ENCODE results near the gene TMEM154. TPM values are rescaled to one million over a fixed set of nuclear protein-coding genes. Genes with fewer than 3 reads are reported as not detected.

Gene TMEM154
- polyA plus RNA-seq, 3 donors = 24.7 to 157 (median 117) TPM

DNA sequence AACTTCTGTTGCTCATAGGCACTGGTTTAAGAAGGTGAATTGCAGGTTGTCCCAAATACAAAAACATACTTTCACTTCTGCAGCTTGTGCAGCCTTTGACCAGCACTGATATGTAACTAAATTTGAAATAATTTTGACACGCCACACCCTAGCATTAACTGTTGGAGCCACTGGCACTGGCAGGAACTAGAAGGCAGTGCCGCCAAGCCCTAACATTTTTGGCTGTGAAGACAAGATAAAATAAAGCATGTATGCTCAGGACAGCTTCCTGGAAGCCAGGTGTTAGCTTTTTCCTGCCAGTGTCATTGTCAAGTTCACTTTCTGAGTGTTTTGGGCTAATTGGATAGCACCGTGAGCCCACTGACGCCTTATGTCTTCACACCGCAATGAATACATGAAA, 78.6 kb downstream of the TMEM154 start:
- Histone ChIP-seq H3K4me1 (ENCODE audit: control insufficient read depth in 1 of 2, insufficient read depth in 2 of 2, low read length in 2 of 2) (no peaks in the 10 kb centered on the region), H2AFZ (ENCODE audit: insufficient read depth, low read depth, low read length, poor library complexity, severe bottlenecking) (no peak overlapping the region), H3K9me3 (replicated peaks in 1 of 2; ENCODE audit: control insufficient read depth in 1 of 2, insufficient read depth in 1 of 2, low read length in 2 of 2) (no peaks in the 10 kb centered on the region), H3K79me2 (ENCODE audit: insufficient read depth, low read length) (no peaks in the 10 kb centered on the region), H4K20me1 (ENCODE audit: insufficient read depth, low read length) (no peaks in the 10 kb centered on the region), H3K36me3 (replicated peaks in 1 of 2; ENCODE audit: control insufficient read depth in 1 of 2, insufficient read depth in 2 of 2, low read length in 2 of 2) (no peaks in the 10 kb centered on the region), H3K27ac (ENCODE audit: low read depth in 1 of 2, low read length in 2 of 2) (no peak overlapping the region), H3K4me2 (replicated peaks; ENCODE audit: extremely low read depth, low read length, poor library complexity, severe bottlenecking) (no peak overlapping the region), H3K4me3 (replicated peaks in 1 of 3; ENCODE audit: low read depth in 2 of 3, low read length in 3 of 3) (no peak overlapping the region), H3K27me3 (ENCODE audit: control insufficient read depth in 2 of 2, insufficient read depth in 2 of 2, low read length in 2 of 2) (no peaks in the 10 kb centered on the region), H3K9ac (ENCODE audit: insufficient read depth, low read length, poor library complexity, severe bottlenecking) (no peak overlapping the region)
- H3K27ac Mint-ChIP-seq = no peak overlapping the region
- intact Hi-C loops (cut with micrococcal nuclease) = no loop called here
- no peaks in the 10 kb centered on the region for H3K9me3 Mint-ChIP-seq
- H3K27me3 Mint-ChIP-seq (ENCODE audit: low read depth in 3 of 3) = peaks cover 0 to 8% (median 4%) of the 10 kb centered on the region in 3 donors
- no peaks in the 10 kb centered on the region for H3K4me1 Mint-ChIP-seq
- DNase-seq = no peak
- no peaks in the 10 kb centered on the region for H3K36me3 Mint-ChIP-seq
- whole genome bisulfite sequencing (ENCODE audit: insufficient coverage) = 87% methylated on average over 2 of the region's 5 CpGs
- H3K4me3 Mint-ChIP-seq = no peak overlapping the region
- TF ChIP-seq, protein P1, sequence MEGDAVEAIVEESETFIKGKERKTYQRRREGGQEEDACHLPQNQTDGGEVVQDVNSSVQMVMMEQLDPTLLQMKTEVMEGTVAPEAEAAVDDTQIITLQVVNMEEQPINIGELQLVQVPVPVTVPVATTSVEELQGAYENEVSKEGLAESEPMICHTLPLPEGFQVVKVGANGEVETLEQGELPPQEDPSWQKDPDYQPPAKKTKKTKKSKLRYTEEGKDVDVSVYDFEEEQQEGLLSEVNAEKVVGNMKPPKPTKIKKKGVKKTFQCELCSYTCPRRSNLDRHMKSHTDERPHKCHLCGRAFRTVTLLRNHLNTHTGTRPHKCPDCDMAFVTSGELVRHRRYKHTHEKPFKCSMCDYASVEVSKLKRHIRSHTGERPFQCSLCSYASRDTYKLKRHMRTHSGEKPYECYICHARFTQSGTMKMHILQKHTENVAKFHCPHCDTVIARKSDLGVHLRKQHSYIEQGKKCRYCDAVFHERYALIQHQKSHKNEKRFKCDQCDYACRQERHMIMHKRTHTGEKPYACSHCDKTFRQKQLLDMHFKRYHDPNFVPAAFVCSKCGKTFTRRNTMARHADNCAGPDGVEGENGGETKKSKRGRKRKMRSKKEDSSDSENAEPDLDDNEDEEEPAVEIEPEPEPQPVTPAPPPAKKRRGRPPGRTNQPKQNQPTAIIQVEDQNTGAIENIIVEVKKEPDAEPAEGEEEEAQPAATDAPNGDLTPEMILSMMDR (IDR thresholded peaks at IDR 0.05) = no peak

DNA sequence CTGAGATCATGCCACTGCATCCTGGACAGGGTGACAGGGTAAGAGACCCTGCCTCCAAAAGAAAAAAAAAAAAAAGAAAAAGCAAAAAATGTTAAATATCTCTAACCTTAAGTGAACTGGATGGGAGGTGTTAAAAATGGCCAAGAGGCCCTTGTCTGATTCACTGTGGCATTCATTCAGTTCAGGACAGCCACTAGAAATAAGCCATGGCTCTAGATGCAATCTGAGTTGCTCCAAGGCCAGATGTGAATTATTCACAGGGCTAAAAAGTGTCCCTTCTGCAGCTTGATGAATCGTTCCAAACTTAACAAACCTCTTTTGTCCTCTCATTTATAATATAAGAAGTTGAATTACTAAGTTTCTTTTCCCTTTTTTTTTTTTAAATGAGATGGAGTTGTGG, 80.2 kb downstream of the TMEM154 start:
- intact Hi-C loops (cut with micrococcal nuclease) = no loop called here

More for the DNA sequence above, 80.2 kb downstream of the TMEM154 start:
- no CpG with 5 or more reads among the region's 1 CpG for WGBS (ENCODE audit: insufficient coverage)
- H3K36me3 Mint-ChIP-seq = no peaks in the 10 kb centered on the region
- no peak overlapping the region for H2AFZ ChIP-seq (ENCODE audit: insufficient read depth, low read depth, low read length, poor library complexity, severe bottlenecking)
- H3K27ac Mint-ChIP-seq = no peak overlapping the region
- no peak overlapping the region for H3K9ac ChIP-seq (ENCODE audit: insufficient read depth, low read length, poor library complexity, severe bottlenecking)
- no peaks in the 10 kb centered on the region for H3K4me1 Mint-ChIP-seq
- no peaks in the 10 kb centered on the region for H3K9me3 Mint-ChIP-seq
- H3K27me3 ChIP-seq (ENCODE audit: control insufficient read depth in 2 of 2, insufficient read depth in 2 of 2, low read length in 2 of 2) = no peaks in the 10 kb centered on the region
- no peak for DNase-seq
- no peaks in the 10 kb centered on the region for H3K79me2 ChIP-seq (ENCODE audit: insufficient read depth, low read length)
- no peak overlapping the region for H3K4me3 ChIP-seq (replicated peaks in 1 of 3; ENCODE audit: low read depth in 2 of 3, low read length in 3 of 3)
- H4K20me1 ChIP-seq (ENCODE audit: insufficient read depth, low read length) = no peaks in the 10 kb centered on the region
- H3K4me1 ChIP-seq (ENCODE audit: control insufficient read depth in 1 of 2, insufficient read depth in 2 of 2, low read length in 2 of 2) = no peaks in the 10 kb centered on the region
- TF ChIP-seq, protein P1 (IDR thresholded peaks at IDR 0.05) = no peak
- no peak overlapping the region for H3K4me2 ChIP-seq (replicated peaks; ENCODE audit: extremely low read depth, low read length, poor library complexity, severe bottlenecking)
- no peaks in the 10 kb centered on the region for H3K36me3 ChIP-seq (replicated peaks in 1 of 2; ENCODE audit: control insufficient read depth in 1 of 2, insufficient read depth in 2 of 2, low read length in 2 of 2)
- H3K27ac ChIP-seq (ENCODE audit: low read depth in 1 of 2, low read length in 2 of 2) = no peak overlapping the region
- H3K27me3 Mint-ChIP-seq (ENCODE audit: low read depth in 3 of 3) = peaks cover 0 to 4% (median 2%) of the 10 kb centered on the region in 3 donors
- H3K9me3 ChIP-seq (replicated peaks in 1 of 2; ENCODE audit: control insufficient read depth in 1 of 2, insufficient read depth in 1 of 2, low read length in 2 of 2) = no peaks in the 10 kb centered on the region
- H3K4me3 Mint-ChIP-seq = no peak overlapping the region
